HG02885 (cell line): ENCODE measurements around the gene UMODL1.

Experiments used
- ATAC-seq: cut with Tn5 transposase; IDR thresholded peaks from one replicate; pipeline ENCODE4 v1.9.1; 2021; ENCODE audit warnings: mild to moderate bottlenecking; ENCODE audit not compliant: unreplicated experiment, poor library complexity

UMODL1 gene

DNA sequence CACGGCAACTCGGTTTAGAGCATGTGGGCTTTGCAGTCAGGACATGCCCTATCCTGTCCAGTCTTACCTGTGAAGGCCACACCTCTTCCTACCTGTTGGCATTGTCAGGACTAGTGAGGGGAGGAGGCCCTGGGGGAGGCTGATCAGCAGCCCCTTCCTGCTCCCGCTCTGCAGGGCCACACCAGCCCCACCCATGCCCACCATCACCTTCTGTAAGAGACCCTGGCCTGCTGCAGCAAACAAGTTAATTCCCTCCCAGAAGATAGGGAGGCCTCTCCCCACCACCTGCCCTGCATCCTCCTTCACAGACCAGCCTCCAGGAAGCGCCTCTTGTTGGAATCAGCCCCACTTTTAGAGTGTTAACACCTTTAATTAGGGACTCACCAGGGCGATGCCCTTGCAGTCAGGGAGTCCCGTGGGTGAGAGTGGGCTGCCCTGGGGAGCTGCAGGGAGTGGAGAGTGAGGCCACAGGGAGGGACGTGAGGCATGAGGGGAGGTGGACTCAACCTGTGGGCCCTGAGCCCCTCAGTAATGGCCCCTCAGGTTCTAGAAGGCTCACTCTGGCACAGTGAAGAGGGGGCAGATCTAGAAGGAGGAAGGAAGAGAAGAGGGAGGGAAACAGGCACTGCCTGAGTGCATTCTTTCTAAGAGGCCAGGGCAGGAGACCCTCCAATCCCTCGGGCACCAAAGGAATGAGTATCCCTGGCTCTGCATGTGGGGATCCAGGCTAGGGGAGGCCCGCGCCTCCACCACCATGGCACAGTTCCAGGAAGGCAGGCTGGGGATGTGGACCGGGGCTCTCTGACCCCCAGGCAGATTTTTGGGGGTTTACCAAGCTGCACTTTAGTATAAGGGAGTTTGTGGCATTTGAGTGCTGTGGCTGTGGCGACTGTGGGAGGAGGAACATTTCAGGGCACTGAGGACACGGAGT, 8.2 kb downstream of the UMODL1 start:
- ATAC-seq = no peak

DNA sequence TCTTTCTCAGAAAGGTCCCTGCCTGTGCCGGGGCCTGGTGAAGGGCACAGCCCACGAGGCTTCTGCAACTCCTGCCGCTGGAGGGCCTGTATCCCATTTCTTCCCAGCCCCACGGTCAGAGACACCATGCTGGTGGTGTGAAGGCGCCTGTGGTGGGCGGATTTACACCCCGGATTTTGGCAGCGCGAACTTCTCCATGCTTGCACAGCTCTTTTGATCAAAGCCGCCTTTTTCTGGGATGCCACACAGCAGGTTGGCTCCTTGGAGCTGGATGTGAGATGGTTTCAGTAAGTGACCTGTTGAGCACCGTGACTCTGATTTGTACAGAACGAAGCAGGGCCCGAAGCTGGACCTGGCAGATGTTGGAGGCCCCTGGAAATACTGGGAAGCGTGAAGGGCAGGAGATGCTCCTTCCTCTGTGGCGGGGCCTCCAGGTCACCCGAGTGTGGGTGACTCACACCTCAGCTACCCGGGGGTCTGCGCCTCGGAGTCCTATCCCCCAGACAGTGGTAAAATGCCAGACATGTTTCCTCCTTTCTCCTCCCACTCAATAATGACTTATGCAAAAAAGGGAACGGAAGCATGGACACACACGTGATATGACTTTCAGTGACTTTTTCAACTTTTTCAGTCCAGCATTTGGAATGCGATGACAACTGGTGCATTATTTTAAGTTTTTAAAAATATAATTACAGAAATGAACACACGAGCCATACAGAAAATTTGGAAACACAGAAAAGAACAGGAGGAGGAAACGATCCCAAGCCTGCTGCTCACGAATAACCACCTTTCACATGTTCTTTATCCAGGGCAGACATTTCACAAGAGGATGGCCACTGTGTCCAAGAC, 9.0 kb downstream of the UMODL1 start:
- ATAC-seq = no peak

DNA sequence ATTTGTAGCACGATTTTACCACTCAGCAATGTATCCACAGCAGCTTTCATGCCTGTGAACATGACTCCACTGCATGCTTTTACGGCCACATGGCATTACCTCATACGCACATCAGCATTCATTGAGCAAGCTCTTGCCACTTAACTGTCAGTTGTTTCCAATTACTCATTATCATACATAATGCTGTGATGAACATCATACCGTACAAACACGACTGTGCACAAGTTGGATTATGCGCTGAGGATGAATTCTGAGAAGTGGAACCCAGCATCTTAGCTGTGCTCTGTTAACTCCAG, 9.6 kb downstream of the UMODL1 start:
- ATAC-seq = no peak

DNA sequence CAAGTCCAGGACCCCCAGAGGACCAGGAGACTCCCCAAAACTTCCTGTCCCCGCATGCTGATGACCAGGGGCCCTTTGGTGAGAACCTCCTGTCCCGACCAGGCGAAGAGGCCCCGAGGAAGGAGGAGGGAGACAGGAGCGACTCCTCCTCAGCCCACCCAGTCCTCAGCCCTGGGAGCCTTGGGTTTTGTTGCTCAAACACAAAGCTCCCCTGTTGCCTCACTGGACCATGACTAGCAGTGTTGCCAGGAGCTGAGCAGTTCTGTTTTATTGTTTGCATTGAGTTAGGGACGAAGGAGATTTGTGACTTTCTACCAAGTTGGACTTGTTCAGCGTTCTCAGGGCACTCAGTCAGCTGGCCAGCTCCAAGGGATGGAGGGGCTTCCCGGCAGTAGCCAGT, 10.0 kb downstream of the UMODL1 start:
- no peak for ATAC-seq

DNA sequence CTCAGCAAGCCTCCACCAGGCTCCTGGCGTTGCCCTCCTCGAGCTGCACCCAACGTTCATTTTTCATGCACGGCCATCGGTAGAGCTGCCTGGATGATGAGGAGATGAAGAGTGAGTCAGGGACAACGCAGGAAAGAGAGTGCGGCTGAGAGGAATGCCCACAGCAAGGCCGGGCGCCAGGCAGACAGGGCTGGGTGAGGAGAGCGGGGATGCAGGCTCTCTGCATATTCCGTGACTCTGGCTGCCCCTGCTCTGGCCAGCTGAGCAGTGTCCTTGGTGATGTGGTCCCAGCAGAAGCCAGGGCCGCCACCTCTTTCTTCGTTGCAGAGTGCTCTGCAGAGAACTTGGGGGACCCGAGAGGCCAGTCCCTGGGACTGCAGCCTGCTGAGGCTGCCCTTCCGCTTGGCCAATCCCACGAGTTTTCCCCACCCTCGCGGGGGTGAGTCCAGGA, 10.8 kb downstream of the UMODL1 start:
- no peak for ATAC-seq

DNA sequence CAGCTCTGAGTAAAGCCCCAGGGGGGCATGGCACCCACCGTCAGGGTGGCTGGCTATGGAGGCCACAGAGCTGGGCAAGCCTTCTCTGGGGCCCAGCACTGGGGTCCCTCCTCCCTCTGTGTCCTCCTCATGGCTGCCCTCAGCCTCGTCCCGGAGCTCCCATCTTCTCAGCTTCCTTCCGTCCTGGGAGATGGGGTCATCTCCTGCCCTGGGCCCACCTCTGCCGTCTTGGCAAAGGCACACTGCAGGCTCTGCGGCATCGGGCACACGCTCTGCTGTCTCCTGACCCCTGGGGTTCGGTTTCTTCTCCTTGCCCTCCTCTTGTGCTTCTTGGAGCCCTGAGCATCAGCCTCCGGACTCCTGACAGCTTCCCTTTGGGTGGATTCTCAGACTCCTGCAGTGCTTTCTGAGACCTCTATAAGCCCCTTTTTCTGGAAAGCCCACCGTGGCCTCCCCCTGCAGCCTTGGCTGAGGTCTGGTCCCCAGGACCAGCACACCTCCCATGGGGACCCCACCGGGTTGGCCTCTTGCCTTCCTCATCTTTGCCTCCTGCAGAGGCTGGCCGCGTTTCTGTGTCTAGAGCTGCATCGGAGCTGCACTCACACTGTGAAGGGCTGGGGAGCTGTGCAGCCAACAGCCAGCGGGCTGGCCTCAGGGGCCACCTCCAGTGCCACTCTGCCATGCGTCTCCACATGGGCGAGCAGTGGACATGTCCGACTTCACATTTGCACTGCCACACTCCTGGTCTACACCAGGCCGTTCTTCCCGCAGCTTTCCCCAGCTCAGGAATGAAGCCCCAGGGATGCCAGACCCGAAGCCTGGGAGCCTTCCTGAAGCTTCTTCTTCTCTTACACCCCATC, 11.6 kb downstream of the UMODL1 start:
- no peak for ATAC-seq

DNA sequence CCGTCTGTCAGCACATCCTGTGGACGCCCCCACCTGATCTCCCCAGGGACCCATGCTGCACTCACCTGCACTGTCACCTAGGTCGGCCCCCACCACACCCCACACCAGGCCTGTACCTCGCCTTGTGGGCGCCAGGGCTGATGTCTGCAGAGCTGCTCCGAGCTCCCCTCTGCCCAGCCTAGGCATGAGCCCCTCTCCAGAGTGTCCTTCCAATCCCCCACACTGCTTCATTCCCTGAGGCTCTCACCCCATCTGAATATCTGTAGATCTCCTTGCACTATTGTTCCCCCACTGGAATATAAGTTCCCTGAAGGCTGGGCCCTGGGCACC, 12.2 kb downstream of the UMODL1 start:
- ATAC-seq = no peak

DNA sequence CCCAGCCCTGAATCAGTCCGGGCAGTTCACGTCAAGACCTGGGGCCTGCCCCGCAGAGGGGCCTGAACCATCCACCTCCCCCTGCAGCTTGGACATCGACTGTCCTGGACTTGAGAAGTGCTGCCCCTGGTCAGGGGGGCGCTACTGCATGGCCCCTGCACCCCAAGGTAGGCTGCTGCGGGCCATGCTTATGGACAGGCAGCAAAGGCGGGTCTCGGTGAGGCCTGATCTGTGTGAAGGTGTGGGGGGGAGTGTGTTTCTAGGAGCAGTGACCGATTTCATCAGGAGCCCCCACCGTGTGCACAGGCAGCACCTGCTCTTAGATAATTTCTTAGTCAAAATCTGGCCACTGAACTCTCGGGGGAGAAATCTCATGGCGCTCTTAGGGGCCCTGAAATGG, 13.0 kb downstream of the UMODL1 start:
- ATAC-seq = no peak

DNA sequence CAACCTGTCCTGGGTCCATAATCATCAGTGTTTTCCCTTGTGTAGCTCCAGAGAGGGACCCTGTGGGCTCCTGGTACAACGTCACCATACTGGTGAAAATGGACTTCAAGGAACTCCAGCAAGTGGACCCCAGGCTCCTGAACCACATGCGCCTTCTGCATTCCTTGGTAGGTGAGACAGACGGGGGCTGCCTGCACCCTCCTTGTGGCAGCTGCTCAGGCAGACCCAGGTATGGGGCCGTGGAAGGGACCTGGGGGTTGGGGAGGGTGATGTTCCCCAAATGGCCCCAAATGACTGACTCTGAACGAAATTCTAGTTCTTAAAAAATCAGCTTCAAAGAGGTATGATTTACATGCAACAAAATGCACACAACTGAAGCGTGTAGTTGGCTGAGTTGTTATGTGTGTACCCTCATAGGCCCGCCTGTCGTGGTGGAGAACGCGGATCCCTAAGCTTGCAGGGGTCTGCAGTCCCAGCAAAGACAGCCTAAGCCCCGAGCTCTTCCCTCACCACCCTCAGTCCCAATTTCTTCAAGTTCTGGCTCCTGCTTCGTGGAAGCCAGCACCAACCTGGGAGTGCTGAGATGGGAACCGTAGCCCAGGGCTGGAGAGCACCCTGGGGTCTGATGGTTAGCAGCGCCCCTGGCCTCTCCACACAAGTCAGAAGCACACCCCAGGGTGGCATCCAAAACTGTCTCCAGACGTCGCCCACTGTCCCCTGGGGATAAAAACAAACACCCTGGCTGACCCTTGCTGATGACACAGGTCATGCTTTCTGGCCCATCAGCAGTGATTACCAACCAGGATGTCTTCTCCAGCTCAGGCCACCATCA, 14.3 kb downstream of the UMODL1 start:
- ATAC-seq = no peak

DNA sequence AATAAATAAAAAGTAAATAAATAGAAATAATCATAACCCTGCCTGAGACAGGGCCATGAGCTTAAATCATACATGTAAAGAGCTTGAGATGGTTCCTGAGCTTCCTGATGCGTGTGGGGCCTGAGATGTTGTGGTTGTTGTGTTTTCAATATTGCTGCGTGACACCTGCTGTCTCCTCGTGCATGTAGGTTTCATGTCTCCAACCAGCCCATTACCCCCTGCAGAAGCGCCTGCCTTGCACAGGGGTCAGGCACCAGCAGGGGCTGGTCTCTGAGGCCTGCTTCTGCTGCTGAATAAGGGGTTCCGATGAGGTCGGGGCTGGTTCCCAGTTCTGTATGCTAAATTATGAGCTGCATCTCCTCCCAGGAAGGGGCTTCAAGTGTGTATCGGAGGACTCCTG, 15.9 kb downstream of the UMODL1 start:
- no peak for ATAC-seq

DNA sequence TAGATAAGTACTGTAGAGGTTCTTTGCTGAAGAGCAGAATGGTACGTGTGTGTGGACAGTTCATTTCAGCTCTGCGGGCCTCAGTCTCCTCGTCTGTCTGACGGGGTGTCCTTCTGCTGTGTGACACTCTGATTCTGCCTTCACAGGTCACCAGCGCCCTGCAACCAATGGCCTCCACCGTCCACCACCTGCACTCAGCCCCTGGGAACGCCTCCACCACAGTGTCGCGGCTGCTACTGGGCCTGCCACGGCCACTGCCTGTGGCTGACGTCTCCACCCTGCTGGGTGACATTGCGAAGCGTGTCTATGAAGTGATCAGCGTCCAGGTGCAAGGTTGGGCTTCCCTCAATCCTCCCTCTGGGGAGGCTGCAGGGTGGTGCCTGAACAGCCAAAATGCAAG, 17.0 kb downstream of the UMODL1 start:
- no peak for ATAC-seq

DNA sequence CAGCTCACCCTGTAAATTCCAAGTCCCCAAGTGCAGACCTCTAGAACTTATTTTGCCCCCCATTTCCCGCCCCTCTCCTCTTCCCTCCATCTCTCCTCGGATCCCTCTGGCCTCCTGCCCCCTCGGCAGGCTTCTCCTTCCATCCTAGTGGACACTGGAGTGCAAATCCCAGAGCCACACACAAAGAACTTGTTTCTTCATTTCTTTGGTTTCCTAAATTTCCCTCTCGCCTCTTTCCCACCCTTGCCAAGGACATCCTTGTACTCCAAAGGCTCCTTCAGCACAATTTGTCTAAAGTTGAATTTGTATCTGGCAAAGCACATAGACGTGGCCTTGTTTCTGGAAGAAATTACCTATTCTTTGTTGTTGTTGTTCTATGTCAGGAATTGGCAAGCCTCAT, 17.5 kb downstream of the UMODL1 start:
- ATAC-seq = no peak

DNA sequence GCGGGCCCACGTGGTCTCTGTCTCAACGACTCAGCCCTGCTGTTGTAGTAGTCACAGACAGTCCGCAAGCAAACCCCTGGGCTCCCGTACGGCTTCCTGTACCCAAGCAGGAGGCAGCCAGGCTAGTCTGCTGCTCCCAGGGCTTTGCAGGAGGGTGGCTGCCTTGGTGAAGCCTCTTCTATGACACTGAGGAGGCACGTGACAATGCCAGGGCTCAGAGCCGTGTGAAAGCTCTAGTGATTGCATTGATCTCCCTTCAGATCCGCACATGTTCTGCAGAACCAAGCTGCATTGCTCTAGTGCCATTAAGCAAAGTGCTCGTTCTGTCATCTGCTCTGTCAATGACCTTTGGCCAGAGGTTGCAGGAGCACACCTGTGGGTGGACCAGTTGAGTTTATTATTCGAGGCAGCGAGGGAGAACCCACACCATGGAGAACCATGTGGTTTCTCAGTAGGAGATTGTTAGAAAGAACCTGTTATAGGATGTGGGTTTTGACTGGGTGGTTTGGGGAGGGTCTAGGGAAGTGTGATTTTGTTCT, 18.0 kb downstream of the UMODL1 start:
- no peak for ATAC-seq

DNA sequence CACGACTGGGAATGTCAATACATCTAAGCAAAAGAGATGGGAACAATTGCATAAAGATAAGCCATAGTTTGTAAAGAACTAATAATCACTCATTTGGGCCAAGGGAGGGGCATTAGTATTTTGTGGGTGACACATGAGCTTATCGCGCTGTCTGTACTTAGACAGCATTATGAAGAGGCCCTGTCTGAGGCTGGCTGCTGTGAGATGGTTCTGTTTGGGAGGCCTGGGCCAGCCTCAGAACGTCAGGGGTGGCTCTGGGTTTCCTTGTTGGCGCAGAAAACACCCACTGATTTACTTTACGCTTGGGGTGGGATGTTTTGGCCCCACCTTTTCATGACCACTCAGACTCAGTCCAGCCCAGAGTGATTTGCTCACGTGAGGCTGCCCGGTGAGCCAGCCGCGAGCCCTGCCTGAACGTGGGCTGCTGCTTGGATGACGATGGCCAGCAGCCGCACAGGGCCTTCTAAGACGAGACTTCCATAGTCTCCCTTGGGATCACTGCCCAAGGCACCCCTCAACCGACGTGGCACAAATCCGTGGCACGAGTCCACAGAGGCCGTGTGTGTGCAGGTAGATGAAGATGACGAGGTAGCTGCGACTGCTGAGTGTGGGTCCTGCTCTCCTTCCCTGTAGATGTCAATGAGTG, 18.7 kb downstream of the UMODL1 start:
- no peak for ATAC-seq

DNA sequence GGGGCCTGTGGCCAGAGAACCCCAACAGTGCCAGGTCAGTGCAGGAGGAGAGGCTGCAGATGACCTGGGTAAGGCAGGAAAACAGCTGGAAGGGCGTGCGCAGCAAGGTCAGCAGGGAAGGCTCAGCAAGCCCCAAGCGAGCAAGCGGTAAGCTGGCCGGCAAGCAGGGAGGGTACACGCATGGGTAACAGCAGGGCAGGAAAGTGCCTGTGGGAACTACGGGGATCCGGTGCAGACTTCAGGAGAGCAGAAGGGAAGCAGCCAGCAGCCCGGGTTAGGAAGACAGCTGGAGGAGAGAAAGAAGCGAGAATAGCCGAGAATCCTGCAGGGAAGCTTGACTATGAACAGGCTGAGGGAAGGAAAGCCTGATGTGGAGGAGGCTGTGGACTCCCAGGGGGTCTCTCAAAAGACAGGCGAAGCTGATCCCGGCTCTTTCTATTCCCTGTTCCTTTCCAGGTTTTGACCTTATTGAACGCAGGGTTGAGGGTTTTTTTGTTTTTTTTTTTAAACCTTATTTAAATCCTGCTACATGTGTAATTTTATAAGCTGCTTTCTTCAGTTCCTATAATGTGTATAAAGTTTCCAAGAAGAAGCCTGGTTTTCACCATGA, 20.9 kb downstream of the UMODL1 start:
- ATAC-seq = no peak

DNA sequence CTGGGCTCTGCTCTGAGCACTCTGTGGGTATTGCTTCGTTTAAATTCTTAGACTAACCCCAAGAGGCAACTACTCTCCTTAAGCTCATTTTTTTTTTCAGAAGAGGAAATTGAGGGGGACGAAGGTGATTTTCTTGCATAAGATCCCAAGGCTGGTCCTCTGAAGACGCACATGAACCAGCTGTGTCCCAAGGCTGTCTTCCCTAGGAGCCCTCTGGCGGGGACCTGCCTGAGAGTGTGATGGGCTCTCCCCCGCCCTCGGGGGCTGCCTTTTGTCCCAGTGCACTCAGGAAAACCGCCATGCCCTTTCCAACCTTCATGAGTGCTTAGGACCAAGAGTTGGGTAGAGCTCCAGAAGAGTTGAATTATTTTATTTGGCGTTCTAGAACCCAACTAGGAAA, 21.7 kb downstream of the UMODL1 start:
- ATAC-seq = no peak

DNA sequence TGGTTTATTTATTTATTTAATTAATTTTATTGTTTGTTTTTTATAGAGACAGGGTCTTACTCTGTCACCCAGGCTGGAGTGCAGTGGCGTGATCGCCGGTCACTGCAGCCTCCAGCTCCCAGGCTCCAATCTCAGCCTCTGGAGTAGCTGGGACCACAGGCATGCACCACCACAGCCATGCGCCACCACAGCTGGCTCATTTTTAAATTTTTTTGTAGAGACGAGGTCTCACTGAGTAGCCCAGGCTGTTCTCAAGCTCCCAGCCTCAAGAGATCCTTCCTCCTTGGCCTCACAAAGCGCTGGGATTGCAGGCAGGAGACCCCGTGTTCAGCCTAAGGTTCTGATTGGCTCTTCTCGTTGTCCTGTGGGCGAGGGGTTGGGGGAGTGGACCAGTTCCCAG, 22.1 kb downstream of the UMODL1 start:
- ATAC-seq = no peak

DNA sequence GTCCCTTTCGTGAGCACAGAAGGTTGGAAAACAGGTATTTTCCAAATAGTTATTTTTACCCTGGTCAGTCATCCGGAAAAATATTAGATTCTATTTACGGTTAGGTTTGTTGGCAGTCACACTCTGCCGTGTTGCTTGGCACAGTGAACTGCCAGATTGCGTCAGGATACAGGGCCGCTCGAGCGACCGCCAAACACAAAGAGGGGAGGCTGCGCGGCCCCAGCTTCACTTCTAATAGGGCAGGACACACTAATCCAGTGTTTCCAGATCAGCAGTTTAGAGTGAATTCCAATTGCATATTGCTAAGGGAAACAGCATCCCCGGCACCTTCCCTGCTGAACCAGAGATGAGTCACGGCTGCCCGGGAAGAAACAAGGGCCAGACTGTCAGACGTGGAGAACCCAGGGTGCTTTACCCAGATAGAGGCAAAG, 22.9 kb downstream of the UMODL1 start:
- ATAC-seq = no peak

DNA sequence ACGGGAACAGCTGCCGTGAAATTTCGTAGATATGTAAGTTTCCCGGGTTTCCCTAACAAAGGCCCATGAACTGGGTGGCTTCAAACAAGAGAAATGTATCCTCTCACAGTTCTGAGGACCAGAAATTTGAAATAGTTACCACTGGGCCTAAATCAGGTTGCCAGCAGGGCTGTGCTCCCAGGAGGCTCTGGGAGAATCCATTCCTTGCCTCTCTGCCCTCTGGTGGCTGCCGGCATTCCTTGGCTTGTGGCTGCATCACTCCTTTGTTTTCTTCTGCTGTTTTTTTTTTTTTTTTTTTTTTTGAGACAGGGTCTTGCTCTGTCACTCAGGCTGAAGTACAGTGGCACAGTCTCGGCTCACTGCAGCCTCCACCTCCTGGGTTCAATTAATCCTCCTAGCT, 23.7 kb downstream of the UMODL1 start:
- no peak for ATAC-seq
